MCF 10A (cell line): ENCODE measurements around the gene ABTB1. TPM values are rescaled to one million over a fixed set of nuclear protein-coding genes. Genes with fewer than 3 reads are reported as not detected.
A peak's percentile ranks its signal among the peaks of the same experiment; 100 is the strongest.

Experiments
- BruUV-seq: library from RNA; stranded (reverse); fragments of 400-500 nt; replicated peaks from 2 replicates; lab custom pipeline; 2021; lab: Mats Ljungman, UMichigan
- CTCF ChIA-PET: fragments of 300-600 bp; sonication (Branson Sonifier 250); formaldehyde crosslinking; extraction: SDS; loops from one replicate; lab custom pipeline; 2021; ENCODE audit warnings: antibody characterized with exemption, inconsistent platforms; lab: Yijun Ruan, JAX
- POLR2A ChIA-PET: fragments of 300-600, 350-650 bp; sonication (Branson Sonifier 250); formaldehyde crosslinking; extraction: SDS; loops from one replicate; lab custom pipeline; 2020; ENCODE audit warnings: antibody characterized with exemption, inconsistent platforms; lab: Yijun Ruan, JAX
- DNase-seq: peaks from one replicate; pipeline ENCODE4 v3.0.0-alpha.2; 2018; ENCODE audit not compliant: unreplicated experiment
- H3K27ac Mint-ChIP-seq: one replicate; pipeline ENCODE4 v1.8.0; 2022; ENCODE audit warnings: mild to moderate bottlenecking, low read depth, mixed read lengths; ENCODE audit not compliant: unreplicated experiment
- H3K27me3 Mint-ChIP-seq: one replicate; pipeline ENCODE4 v1.8.0; 2022; ENCODE audit warnings: mixed read lengths; ENCODE audit not compliant: insufficient read depth, unreplicated experiment
- H3K36me3 Mint-ChIP-seq: one replicate; pipeline ENCODE4 v1.8.0; 2022; ENCODE audit warnings: mild to moderate bottlenecking, moderate library complexity, mixed read lengths; ENCODE audit not compliant: insufficient read depth, unreplicated experiment
- H3K4me1 Mint-ChIP-seq: one replicate; pipeline ENCODE4 v1.8.0; 2022; ENCODE audit warnings: mixed read lengths; ENCODE audit not compliant: insufficient read depth, unreplicated experiment
- H3K4me3 Mint-ChIP-seq: one replicate; pipeline ENCODE4 v1.8.0; 2022; ENCODE audit warnings: mild to moderate bottlenecking, moderate library complexity, mixed read lengths; ENCODE audit not compliant: unreplicated experiment
- H3K9me3 Mint-ChIP-seq: one replicate; pipeline ENCODE4 v1.8.0; 2022; ENCODE audit warnings: mixed read lengths; ENCODE audit not compliant: unreplicated experiment
- intact Hi-C: fragments of 100-400 bp; cut with micrococcal nuclease; formaldehyde crosslinking; loops from 2 replicates; pipeline ENCODE4 v1.14.1; 2022
- total RNA-seq: library from RNA; stranded (reverse); gene quantifications from 2 replicates; pipeline ENCODE4 v1.2.3, GENCODE V29; 2022
- TF ChIP-seq, protein P1 (sequence below): fragments of 200-600 bp; IDR thresholded peaks from one replicate; pipeline ENCODE4 v1.8.0; 2022; ENCODE audit warnings: antibody characterized with exemption, mild to moderate bottlenecking; ENCODE audit not compliant: unreplicated experiment

Gene ABTB1
- total RNA-seq, 1 experiment from 2014 or later = 9.7 TPM

DNA sequence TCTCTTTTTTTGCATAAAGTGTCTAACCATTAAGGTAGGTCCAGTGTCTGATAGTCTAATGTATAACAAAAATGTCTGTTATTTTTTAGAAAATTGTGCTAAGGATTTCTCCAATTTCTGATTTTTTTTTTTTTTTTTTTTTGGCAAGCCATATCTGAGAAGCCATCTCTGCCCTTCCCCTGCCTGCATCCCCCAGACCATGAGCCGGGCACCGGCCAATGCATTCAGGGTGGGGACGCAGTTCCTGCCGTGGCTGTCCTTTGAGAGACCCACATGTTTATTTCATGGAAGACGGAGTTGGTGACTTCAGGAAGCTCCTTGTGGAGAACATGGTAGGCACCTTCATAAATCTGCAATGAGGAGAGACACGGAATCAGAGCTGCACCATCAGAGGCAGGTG, 19.2 kb downstream of the ABTB1 start:
- BruUV-seq = no TSS peak
- Mint-ChIP-seq H3K27ac (peak overlapping the region; percentile 46), H3K4me1 (peaks cover 10% of the 10 kb centered on the region), H3K36me3 (peaks cover 4% of the 10 kb centered on the region), H3K4me3 (no peak overlapping the region), H3K27me3 (no peaks in the 10 kb centered on the region), H3K9me3 (no peaks in the 10 kb centered on the region)
- DNase-seq = no peak
- POLR2A ChIA-PET = no interaction called here
- TF ChIP-seq, protein P1, sequence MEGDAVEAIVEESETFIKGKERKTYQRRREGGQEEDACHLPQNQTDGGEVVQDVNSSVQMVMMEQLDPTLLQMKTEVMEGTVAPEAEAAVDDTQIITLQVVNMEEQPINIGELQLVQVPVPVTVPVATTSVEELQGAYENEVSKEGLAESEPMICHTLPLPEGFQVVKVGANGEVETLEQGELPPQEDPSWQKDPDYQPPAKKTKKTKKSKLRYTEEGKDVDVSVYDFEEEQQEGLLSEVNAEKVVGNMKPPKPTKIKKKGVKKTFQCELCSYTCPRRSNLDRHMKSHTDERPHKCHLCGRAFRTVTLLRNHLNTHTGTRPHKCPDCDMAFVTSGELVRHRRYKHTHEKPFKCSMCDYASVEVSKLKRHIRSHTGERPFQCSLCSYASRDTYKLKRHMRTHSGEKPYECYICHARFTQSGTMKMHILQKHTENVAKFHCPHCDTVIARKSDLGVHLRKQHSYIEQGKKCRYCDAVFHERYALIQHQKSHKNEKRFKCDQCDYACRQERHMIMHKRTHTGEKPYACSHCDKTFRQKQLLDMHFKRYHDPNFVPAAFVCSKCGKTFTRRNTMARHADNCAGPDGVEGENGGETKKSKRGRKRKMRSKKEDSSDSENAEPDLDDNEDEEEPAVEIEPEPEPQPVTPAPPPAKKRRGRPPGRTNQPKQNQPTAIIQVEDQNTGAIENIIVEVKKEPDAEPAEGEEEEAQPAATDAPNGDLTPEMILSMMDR = no peak
- intact Hi-C loops = loop anchor here (1.0 to 5.0 kb wide), 5 partner anchors 55 to 279 kb away; partner anchors contain the start of gene TPRA1
- CTCF ChIA-PET = interaction anchor here (0.6 to 3.1 kb wide), 8 partner anchors 12 to 1821 kb away, joined by 4 to 28 read pairs (median 8); no protein-coding TSS in a partner anchor

DNA sequence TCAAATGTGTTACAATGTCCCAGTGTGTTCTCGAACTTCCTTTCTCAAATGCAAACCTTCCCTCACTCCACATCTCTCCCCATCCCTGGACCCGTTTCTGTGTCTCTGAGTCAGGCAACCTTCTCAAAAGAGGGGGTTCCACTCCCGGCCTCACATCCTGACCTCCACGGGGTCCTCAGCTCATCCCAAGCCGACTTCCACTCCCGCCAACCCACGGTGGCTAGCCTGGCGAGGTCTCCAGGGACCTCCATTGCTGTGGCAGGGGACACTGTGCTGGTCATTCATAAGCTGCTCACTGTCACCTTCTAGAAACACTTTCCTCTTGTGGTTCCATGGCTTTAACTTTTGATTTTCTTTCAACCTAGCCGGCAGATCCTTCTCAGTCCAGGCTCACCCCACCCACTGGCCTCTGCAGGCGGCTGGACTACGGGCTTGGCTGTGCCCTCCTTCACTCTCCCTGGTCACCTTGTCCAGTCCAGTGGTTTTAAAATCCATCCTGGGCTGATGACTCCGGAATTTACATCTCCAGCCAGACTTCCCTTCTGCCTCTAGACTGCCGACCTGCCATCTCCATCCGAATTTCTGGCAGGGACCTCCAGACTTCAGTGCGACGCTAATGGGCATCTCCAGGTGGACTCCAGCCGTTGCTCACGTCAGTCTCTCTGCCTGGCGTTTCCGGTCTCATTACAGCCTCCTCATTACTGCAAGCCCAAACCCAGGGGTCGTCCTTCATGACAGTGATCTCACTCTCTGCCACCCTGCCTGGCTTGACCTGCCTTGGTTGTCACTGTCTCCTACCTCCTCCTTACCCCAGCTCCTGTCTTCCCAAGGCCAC, 20.0 kb downstream of the ABTB1 start:
- ChIA-PET CTCF (interaction anchor here (0.6 to 3.1 kb wide), 5 partner anchors 14 to 1821 kb away, joined by 3 to 13 read pairs (median 4); no protein-coding TSS in a partner anchor), POLR2A (no interaction called here)
- TF ChIP-seq, protein P1 = no peak
- H3K27me3 Mint-ChIP-seq = no peaks in the 10 kb centered on the region
- intact Hi-C loops = loop anchor here (5.0 kb wide), 3 partner anchors 55 to 115 kb away; partner anchors contain the start of gene TPRA1
- H3K36me3 Mint-ChIP-seq = peaks cover 11% of the 10 kb centered on the region
- BruUV-seq = no TSS peak
- DNase-seq = no peak
- peaks cover 16% of the 10 kb centered on the region for H3K4me1 Mint-ChIP-seq
- no peaks in the 10 kb centered on the region for H3K9me3 Mint-ChIP-seq
- peak overlapping the region; percentile 56 for H3K27ac Mint-ChIP-seq
- H3K4me3 Mint-ChIP-seq = no peak overlapping the region

GRCh38 chr3:127693336-127693843, 20.6 kb downstream of the ABTB1 start:
- H3K36me3 Mint-ChIP-seq = peaks cover 17% of the 10 kb centered on the region
- no peaks in the 10 kb centered on the region for H3K27me3 Mint-ChIP-seq
- TF ChIP-seq, protein P1 = no peak
- ChIA-PET POLR2A (interaction anchor here (0.5 kb wide), 1 partner anchor 219 kb away, joined by 3 read pairs; no protein-coding TSS in a partner anchor), CTCF (interaction anchor here (0.8 to 1.5 kb wide), 4 partner anchors 15 to 357 kb away, joined by 3 to 5 read pairs (median 4); no protein-coding TSS in a partner anchor)
- intact Hi-C loops = loop anchor here (5.0 kb wide), 3 partner anchors 54 to 116 kb away; partner anchors contain the start of gene TPRA1
- H3K9me3 Mint-ChIP-seq = no peaks in the 10 kb centered on the region
- H3K4me1 Mint-ChIP-seq = peaks cover 16% of the 10 kb centered on the region
- H3K4me3 Mint-ChIP-seq = no peak overlapping the region
- peak overlapping the region; percentile 56 for H3K27ac Mint-ChIP-seq
- BruUV-seq = no TSS peak
- DNase-seq = no peak
